H9 (cell line): ENCODE measurements around the gene ARHGAP24. TPM values are rescaled to one million over a fixed set of nuclear protein-coding genes. Genes with fewer than 3 reads are reported as not detected.

Source experiments
- DNase-seq: peaks from one replicate; pipeline ENCODE4 v3.0.0-alpha.2; 2017
- H2AFZ ChIP-seq: one replicate; pipeline ENCODE4 v1.6.1; 2013; ENCODE audit warnings: mild to moderate bottlenecking, low read length, control low read depth, moderate library complexity
- H2AK5ac ChIP-seq: 2 replicates; pipeline ENCODE4 v1.6.1; 2013; ENCODE audit warnings: low read length, control low read depth, mixed read lengths; ENCODE audit not compliant: insufficient read length
- H2BK120ac ChIP-seq: one replicate; pipeline ENCODE4 v1.6.1; 2013; ENCODE audit warnings: low read depth, mild to moderate bottlenecking, low read length, control low read depth, inconsistent platforms; ENCODE audit not compliant: poor library complexity, severe bottlenecking
- H2BK12ac ChIP-seq: 2 replicates; pipeline ENCODE4 v1.6.1; 2013; ENCODE audit warnings: low read length, control low read depth, mixed read lengths, low read depth; ENCODE audit not compliant: insufficient read length
- H2BK15ac ChIP-seq: 2 replicates; pipeline ENCODE4 v1.6.1; 2013; ENCODE audit warnings: low read depth, low read length, control low read depth
- H2BK20ac ChIP-seq: one replicate; pipeline ENCODE4 v1.6.1; 2013; ENCODE audit warnings: low read depth, mild to moderate bottlenecking, low read length, control low read depth, inconsistent platforms; ENCODE audit not compliant: poor library complexity, severe bottlenecking
- H2BK5ac ChIP-seq: 2 replicates; pipeline ENCODE4 v1.6.1; 2013; ENCODE audit warnings: low read length, control low read depth, mixed read lengths; ENCODE audit not compliant: insufficient read length
- H3K14ac ChIP-seq: 2 replicates; pipeline ENCODE4 v1.6.1; 2013; ENCODE audit warnings: low read length, control low read depth; ENCODE audit not compliant: insufficient read depth
- H3K18ac ChIP-seq: 2 replicates; pipeline ENCODE4 v1.6.1; 2013; ENCODE audit warnings: low read depth, mild to moderate bottlenecking, mixed read lengths, low read length, control low read depth; ENCODE audit not compliant: insufficient read length
- H3K23ac ChIP-seq: 2 replicates; pipeline ENCODE4 v1.6.1; 2013; ENCODE audit warnings: low read length, control low read depth, mixed read lengths, low read depth; ENCODE audit not compliant: insufficient read length
- H3K23me2 ChIP-seq: 2 replicates; pipeline ENCODE4 v1.6.1; 2013; ENCODE audit warnings: low read depth, mild to moderate bottlenecking, mixed read lengths, low read length, control low read depth; ENCODE audit not compliant: insufficient read length, poor library complexity, severe bottlenecking
- H3K27ac ChIP-seq: 2 replicates; pipeline ENCODE4 v1.5.1; 2013; ENCODE audit warnings: low read length, control low read depth, mixed read lengths, low read depth; ENCODE audit not compliant: insufficient read length
- H3K27me3 ChIP-seq: 2 replicates; pipeline ENCODE4 v1.6.1; 2013; ENCODE audit warnings: low read length, control low read depth, inconsistent platforms; ENCODE audit not compliant: insufficient read depth
- H3K4ac ChIP-seq: 2 replicates; pipeline ENCODE4 v1.6.1; 2013; ENCODE audit warnings: low read depth, mild to moderate bottlenecking, control low read depth, inconsistent platforms, low read length, moderate library complexity
- H3K4me1 ChIP-seq: 2 replicates; pipeline ENCODE4 v1.6.1; 2013; ENCODE audit warnings: low read length, control low read depth, inconsistent platforms; ENCODE audit not compliant: insufficient read depth
- H3K4me2 ChIP-seq: 2 replicates; pipeline ENCODE4 v1.6.1; 2013; ENCODE audit warnings: low read length, control low read depth, mixed read lengths; ENCODE audit not compliant: insufficient read length, insufficient read depth
- H3K56ac ChIP-seq: 2 replicates; pipeline ENCODE4 v1.6.1; 2013; ENCODE audit warnings: low read depth, mild to moderate bottlenecking, mixed read lengths, low read length, control low read depth; ENCODE audit not compliant: insufficient read length
- H3K79me1 ChIP-seq: 2 replicates; pipeline ENCODE4 v1.6.1; 2013; ENCODE audit warnings: low read depth, mild to moderate bottlenecking, moderate library complexity, low read length, control low read depth, inconsistent platforms; ENCODE audit not compliant: insufficient read depth, poor library complexity, severe bottlenecking
- H3K79me2 ChIP-seq: 2 replicates; pipeline ENCODE4 v1.6.1; 2013; ENCODE audit warnings: low read length, control low read depth, inconsistent platforms; ENCODE audit not compliant: insufficient read depth
- H3K9ac ChIP-seq: 2 replicates; pipeline ENCODE4 v1.6.1; 2013; ENCODE audit warnings: low read length, control low read depth, mixed read lengths; ENCODE audit not compliant: insufficient read length; ENCODE audit errors: extremely low read depth
- H3K9me3 ChIP-seq: one replicate; pipeline ENCODE4 v1.6.1; 2013; ENCODE audit warnings: low read depth, low read length, inconsistent platforms; ENCODE audit not compliant: control insufficient read depth
- H3T11ph ChIP-seq: one replicate; pipeline ENCODE4 v1.6.1; 2013; ENCODE audit warnings: mild to moderate bottlenecking, low read length, control low read depth, inconsistent platforms
- H4K20me1 ChIP-seq: one replicate; pipeline ENCODE4 v1.6.1; 2013; ENCODE audit not compliant: control insufficient read depth, insufficient read length, insufficient read depth
- H4K5ac ChIP-seq: 2 replicates; pipeline ENCODE4 v1.6.1; 2013; ENCODE audit warnings: low read depth, mild to moderate bottlenecking, mixed read lengths, low read length, control low read depth; ENCODE audit not compliant: insufficient read length
- H4K8ac ChIP-seq: replicated peaks from 2 replicates; pipeline ENCODE4 v1.6.1; 2013; ENCODE audit warnings: low read length, control low read depth, mixed read lengths, low read depth; ENCODE audit not compliant: insufficient read length
- H4K91ac ChIP-seq: 2 replicates; pipeline ENCODE4 v1.6.1; 2013; ENCODE audit warnings: low read depth, mild to moderate bottlenecking, moderate library complexity, mixed read lengths, low read length, control low read depth; ENCODE audit not compliant: insufficient read length
- H3K27ac Mint-ChIP-seq, 3 experiments: 2 replicates in 2 of 3; 3 replicates in 1 of 3; pipeline ENCODE4 v1.8.0; 2020 to 2021; ENCODE audit warnings: mixed read lengths in 3 of 3, mild to moderate bottlenecking in 1 of 3, moderate library complexity in 1 of 3
- H3K27me3 Mint-ChIP-seq: 2 replicates; pipeline ENCODE4 v1.8.0; 2021; ENCODE audit warnings: low read depth, mild to moderate bottlenecking, moderate library complexity, mixed read lengths
- H3K36me3 Mint-ChIP-seq, 3 experiments: 2 replicates in 2 of 3; 3 replicates in 1 of 3; pipeline ENCODE4 v1.8.0; 2020 to 2021; ENCODE audit warnings: low read depth in 3 of 3, mixed read lengths in 3 of 3; ENCODE audit not compliant: insufficient read depth in 1 of 3
- H3K4me1 Mint-ChIP-seq, 2 experiments: 2 replicates each; pipeline ENCODE4 v1.8.0; 2020; ENCODE audit warnings: mixed read lengths in 2 of 2
- H3K4me3 Mint-ChIP-seq, 2 experiments: 2 replicates in 1 of 2; 3 replicates in 1 of 2; pipeline ENCODE4 v1.8.0; 2020 to 2021; ENCODE audit warnings: mild to moderate bottlenecking in 2 of 2, mixed read lengths in 2 of 2, moderate library complexity in 1 of 2
- H3K9me3 Mint-ChIP-seq, 2 experiments: 2 replicates in 1 of 2; 3 replicates in 1 of 2; pipeline ENCODE4 v1.8.0; 2020; ENCODE audit warnings: mild to moderate bottlenecking in 2 of 2, mixed read lengths in 2 of 2, moderate library complexity in 1 of 2
- CTCF ChIP-seq: fragments of 200-600 bp; sonication (generic); conservative IDR thresholded peaks from 3 replicates; pipeline ENCODE4 v1.8.0; 2021; ENCODE audit warnings: antibody characterized with exemption, mild to moderate bottlenecking
- total RNA-seq: library from RNA; stranded (reverse); gene quantifications from 2 replicates; pipeline ENCODE4 v1.2.1, GENCODE V29; 2021

Gene ARHGAP24
- total RNA-seq, 1 experiment from 2014 or later: 0.37 TPM

DNA sequence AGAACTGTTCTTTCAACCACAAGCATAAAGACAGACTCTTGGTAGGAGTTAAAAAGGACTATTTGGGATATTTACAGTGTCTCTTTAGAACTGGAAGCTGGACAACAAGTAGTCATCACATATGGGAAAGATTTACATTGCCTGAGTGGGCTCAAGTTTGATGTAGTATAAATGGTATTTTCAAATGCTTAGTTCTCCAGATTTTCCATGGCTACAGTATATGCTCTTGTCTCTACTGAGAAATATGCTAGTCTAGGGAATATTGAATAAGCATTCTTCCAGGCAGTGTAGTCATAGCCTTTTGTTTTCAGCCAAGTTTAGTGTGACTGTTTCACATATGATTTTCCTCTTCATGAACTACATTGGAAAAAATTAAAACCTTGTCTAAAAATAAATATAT lies 315.6 kb downstream of the ARHGAP24 start:
- no peaks in the 10 kb centered on the region for H4K20me1 ChIP-seq
- no peak for TF ChIP-seq CTCF
- no peaks in the 10 kb centered on the region for H3K23me2 ChIP-seq
- Mint-ChIP-seq H3K27me3 (no peaks in the 10 kb centered on the region), H3K9me3 (no peaks in the 10 kb centered on the region; a peak in 1 of 5 replicates), H3K27ac (no peak overlapping the region), H3K4me1 (peaks cover 0 to 3% of the 10 kb centered on the region in 2 experiments; a peak in 1 of 4 replicates), H3K4me3 (no peak overlapping the region), H3K36me3 (no peaks in the 10 kb centered on the region)
- no peak overlapping the region for H3T11ph ChIP-seq
- no peak overlapping the region for H2BK15ac ChIP-seq
- no peak for DNase-seq
- H2BK12ac ChIP-seq: no peak overlapping the region
- H3K79me2 ChIP-seq: no peaks in the 10 kb centered on the region
- no peak overlapping the region for H3K18ac ChIP-seq
- no peak overlapping the region for H3K9ac ChIP-seq
- H3K4me1 ChIP-seq: no peaks in the 10 kb centered on the region
- H4K5ac ChIP-seq: no peak overlapping the region
- H3K56ac ChIP-seq: no peak overlapping the region
- no peak overlapping the region for H2BK120ac ChIP-seq
- H3K4me2 ChIP-seq: no peak overlapping the region
- no peaks in the 10 kb centered on the region for H3K27me3 ChIP-seq
- H3K4ac ChIP-seq: no peak overlapping the region
- H3K79me1 ChIP-seq: no peaks in the 10 kb centered on the region
- no peak overlapping the region for H2AK5ac ChIP-seq
- H3K27ac ChIP-seq: no peak overlapping the region
- H3K23ac ChIP-seq: no peak overlapping the region
- H4K8ac ChIP-seq: no peak overlapping the region
- H2BK20ac ChIP-seq: no peak overlapping the region
- H2AFZ ChIP-seq: no peak overlapping the region
- H3K9me3 ChIP-seq: no peaks in the 10 kb centered on the region
- no peak overlapping the region for H3K14ac ChIP-seq
- H4K91ac ChIP-seq: no peak overlapping the region
- H2BK5ac ChIP-seq: no peak overlapping the region
